ENCODE data around the gene SLC28A3.

- no peak for TF ChIP-seq ARNTL (CRISPR knock-in tag; IDR thresholded peaks at IDR 0.05; ENCODE audit: borderline replicate concordance, low read depth)
- no peak for TF ChIP-seq PPARA (CRISPR knock-in tag; IDR thresholded peaks at IDR 0.05; ENCODE audit: borderline replicate concordance)
- TF ChIP-seq PATZ1 (CRISPR knock-in tag; IDR thresholded peaks at IDR 0.05; ENCODE audit: borderline replicate concordance) = no peak
- TF ChIP-seq, protein P1, sequence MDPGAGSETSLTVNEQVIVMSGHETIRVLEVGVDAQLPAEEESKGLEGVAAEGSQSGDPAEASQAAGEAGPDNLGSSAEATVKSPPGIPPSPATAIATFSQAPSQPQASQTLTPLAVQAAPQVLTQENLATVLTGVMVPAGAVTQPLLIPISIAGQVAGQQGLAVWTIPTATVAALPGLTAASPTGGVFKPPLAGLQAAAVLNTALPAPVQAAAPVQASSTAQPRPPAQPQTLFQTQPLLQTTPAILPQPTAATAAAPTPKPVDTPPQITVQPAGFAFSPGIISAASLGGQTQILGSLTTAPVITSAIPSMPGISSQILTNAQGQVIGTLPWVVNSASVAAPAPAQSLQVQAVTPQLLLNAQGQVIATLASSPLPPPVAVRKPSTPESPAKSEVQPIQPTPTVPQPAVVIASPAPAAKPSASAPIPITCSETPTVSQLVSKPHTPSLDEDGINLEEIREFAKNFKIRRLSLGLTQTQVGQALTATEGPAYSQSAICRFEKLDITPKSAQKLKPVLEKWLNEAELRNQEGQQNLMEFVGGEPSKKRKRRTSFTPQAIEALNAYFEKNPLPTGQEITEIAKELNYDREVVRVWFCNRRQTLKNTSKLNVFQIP (CRISPR knock-in tag; IDR thresholded peaks at IDR 0.05; ENCODE audit: borderline replicate concordance, low read depth) = no peak
- TF ChIP-seq, protein P2, sequence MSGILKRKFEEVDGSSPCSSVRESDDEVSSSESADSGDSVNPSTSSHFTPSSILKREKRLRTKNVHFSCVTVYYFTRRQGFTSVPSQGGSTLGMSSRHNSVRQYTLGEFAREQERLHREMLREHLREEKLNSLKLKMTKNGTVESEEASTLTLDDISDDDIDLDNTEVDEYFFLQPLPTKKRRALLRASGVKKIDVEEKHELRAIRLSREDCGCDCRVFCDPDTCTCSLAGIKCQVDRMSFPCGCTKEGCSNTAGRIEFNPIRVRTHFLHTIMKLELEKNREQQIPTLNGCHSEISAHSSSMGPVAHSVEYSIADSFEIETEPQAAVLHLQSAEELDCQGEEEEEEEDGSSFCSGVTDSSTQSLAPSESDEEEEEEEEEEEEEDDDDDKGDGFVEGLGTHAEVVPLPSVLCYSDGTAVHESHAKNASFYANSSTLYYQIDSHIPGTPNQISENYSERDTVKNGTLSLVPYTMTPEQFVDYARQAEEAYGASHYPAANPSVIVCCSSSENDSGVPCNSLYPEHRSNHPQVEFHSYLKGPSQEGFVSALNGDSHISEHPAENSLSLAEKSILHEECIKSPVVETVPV (CRISPR knock-in tag; IDR thresholded peaks at IDR 0.05) = no peak
- no peak for TF ChIP-seq CREB5 (CRISPR knock-in tag; IDR thresholded peaks at IDR 0.05; ENCODE audit: low read depth)
Measured at GRCh38 chr9:84340535-84340934, at the start of gene SLC28A3.
